Left lobe of liver (tissue), 2 donors: ENCODE results near the gene CYP4V2. TPM values are rescaled to one million over a fixed set of nuclear protein-coding genes. Genes with fewer than 3 reads are reported as not detected.
"Not testable (repeated sequence)": the region's sequence is repeated elsewhere in the genome, so short reads cannot be mapped to it uniquely, and the experiment has no call there.

Experiments used
- ATAC-seq: fragments of 200-7000 bp; cut with Tn5 transposase; one replicate; pipeline ENCODE4 v1.9.1; 2020; ENCODE audit warnings: mild to moderate bottlenecking, moderate library complexity
- DNase-seq: peaks from one replicate; pipeline ENCODE4 v3.0.0-alpha.2; 2020; ENCODE audit warnings: low spot score
- total RNA-seq: library from RNA; stranded (reverse); gene quantifications from one replicate; pipeline ENCODE4 v1.2.1, GENCODE V29; 2021
- donor health status: DM: no; HTN: no; CAD: no; lungs with moderate emphysema.
- donor health status: DM: no; HTN: yes; CAD: no.

The CYP4V2 gene
- total RNA-seq, 1 donor from 2014 or later, result 103 TPM

DNA sequence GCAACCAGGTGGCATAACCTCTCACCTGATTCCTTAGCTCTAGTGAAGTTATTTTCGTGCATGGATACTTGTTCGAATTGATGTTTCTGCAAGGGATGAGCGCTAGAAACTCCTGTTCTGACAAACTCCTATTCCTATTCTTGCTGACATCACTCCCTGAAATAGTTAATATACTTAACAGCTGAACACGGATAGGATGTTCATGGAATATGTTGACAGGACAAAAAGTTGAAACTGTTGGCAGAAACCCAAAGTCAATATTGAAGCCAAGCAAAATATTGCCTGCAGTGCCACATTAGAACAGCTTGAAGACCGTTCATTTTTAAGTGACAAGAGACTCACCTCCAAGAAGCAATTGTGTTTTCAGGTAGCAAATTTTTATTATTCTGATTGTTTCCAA, 35.9 kb downstream of the CYP4V2 start, which contains the start of gene KLKB1:
Gene KLKB1, plus strand, starts transcription at position 287 of the 400 bp plus-strand sequence. CDS start 689 bp downstream, outside the sequence.
- DNase-seq (no peak), ATAC-seq (peak; percentile 72)

DNA sequence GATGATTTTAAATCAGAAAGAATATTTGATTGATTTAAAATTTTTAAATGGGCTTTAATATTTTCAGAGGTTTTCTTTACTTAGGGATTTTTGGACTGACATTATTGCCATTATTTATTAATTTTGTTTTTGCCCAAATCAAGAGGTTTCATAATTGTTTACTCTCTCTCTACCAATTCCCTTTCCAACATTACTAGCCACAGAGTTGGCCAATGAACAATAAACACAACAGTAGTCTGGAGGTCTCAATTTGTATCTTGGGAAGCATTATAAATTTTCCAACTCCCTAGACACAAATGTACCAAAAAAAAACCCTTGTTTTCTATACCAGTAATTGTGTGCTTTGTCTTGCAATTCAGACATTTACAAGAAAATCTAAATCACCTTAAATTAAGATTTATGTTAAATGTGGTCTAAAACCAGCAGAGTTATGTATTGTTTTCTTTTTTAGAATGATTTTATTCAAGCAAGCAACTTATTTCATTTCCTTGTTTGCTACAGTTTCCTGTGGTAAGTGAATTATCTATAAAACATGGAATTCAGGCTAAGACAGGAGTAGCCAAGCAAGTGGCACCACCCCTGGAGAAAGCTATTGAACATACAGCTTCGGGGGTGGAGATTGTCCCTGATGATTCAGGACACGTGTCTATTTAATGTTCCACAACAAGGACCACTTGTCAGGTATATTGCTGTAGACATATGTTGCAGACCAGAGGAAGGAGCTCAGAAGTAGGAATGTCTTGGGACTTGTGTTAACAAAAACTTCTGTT, 36.6 kb downstream of the CYP4V2 start:
- DNase-seq (no peak), ATAC-seq (peak; percentile 38)

DNA sequence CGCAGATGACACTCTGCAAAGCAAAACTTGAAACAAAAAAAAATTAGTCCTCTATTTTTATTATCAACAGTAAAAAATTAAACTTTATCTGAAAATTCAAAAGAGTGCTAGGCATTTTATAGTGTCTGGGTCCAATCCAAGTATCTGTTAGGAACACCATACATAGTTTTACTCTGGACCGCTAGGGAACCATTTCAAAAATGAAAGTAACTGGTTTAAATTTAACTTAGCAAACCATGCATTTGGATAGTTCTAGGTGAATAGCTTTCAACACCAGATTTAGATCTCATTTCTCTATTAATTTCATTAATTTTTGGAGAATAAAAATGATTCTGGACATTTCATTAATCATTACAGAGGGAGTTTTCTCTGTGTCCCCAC, 37.1 kb downstream of the CYP4V2 start:
- DNase-seq, result no peak
- peak; percentile 48 for ATAC-seq

DNA sequence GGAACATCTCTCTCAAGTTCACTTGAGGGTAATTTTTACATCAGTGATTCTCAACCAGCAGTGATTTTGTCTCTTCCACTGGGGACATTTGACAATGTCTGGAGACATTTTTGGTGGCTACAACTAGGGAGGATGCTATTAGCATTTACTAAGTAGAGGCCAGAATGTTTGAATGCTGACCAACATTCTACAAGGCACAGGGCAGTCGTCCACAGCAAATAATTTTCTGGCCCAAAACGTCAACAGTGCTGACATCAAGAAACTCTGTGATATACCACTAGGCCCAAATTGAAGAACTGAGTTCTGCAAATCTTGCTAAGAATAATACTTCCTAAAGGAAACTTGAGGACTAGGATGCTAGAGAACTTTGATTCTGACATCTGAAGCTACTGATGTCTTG, 43.0 kb downstream of the CYP4V2 start:
- peak; percentile 80 for ATAC-seq
- no peak for DNase-seq

DNA sequence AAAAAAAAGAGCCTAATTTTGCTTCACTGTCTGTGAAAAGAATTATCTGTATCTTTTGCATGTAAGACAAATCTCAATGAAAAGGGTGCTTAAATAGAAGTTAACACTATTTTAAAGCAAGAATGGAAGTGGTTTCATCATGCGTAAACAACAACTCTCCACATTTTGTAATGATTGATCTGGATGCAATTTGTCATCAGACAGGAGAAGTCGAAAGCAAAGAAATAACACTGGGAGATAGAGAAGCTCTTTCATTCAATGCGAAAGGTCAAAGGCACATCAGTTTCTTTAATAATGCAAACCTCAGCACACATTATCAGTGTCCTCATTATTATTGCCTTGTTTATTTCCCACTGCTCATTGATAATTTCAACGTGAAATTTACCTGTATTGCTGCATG, 44.8 kb downstream of the CYP4V2 start:
- peak; percentile 69 for ATAC-seq
- DNase-seq, result no peak

DNA sequence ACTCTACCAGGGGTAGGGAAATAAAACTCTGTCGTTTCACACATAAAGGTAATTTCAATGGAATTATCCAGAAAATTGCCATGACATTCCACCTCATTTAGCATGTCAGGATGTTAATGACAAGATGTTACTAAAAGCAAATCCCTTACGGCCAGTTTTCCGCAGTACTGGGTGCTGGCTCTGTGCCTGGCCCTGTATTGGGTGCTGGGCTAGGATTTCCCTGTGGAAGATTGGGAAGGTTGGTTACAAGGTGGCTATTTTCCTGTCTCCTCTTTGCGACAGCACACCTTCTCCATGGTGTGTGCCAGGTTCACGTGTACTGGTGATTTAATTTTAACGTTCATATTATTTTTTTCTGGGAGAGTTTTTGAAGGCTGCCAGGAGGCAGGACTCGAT, 49.1 kb downstream of the CYP4V2 start:
- ATAC-seq (peak; percentile 40), DNase-seq (no peak)

DNA sequence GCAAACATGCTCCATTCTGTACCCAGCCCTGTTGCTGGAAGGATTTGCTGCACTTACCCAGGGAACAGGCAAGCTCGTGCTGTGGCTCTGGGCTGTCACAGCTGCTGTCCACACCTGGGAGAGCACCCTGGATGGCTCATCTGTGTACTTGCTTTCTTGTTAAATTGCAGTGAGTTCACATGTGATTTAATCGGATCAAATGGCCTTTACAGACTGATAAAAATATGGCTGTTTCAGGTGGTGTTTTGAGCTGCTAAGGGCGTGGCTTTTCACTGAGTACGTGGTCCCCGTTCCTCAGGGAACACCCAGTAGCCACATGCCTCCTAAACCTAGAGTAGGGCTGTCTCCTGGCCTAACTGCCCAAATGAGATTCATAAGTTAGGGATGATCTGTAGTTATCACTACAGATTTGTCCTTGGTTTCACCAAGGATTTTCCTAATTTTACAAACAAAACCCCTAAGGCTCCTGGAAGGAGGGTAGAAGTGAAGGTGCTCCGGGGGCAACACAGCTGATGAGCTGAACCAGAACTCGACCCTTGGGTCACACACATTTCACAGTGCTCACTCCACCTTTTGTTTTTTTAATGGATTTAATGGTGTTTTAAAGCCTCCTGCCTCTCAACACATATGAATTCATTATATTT, 49.6 kb downstream of the CYP4V2 start:
- ATAC-seq, result peak; percentile 12
- no peak for DNase-seq

DNA sequence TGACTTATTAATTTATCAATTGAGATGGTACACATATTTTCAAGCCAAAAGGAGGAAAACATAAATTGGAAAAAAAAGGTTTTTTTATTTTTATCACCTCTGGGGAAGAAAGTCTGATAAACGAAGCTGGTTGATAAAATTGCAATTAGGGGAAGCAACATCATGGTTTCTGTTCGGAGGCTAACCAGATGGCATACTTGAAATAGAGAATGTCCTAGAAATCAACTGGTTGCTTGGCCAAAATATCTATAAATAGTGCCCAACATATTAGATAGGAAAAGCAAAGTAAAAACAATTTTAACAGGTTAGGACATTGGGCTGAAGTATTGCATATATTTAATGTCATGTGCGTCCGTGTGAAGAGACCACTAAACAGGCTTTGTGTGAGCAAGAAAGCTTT, 50.2 kb downstream of the CYP4V2 start:
- DNase-seq (no peak), ATAC-seq (no peak)

DNA sequence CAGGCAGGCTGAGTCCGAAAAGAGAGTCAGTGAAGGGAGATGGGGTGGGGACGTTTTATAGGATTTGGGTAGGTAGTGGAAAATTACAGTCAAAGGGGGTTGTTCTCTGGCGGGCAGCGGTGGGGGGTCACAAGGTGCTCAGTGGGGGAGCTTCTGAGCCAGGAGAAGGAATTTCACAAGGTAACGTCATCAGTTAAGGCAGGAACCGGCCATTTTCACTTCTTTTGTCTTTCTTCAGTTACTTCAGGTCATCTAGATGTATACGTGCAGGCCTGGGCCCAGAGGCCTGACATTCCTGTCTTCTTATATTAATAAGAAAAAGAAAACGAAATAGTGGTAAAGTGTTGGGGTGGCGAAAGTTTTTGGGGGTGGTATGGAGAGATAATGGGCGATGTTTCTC, 50.7 kb downstream of the CYP4V2 start:
- DNase-seq, result not testable (repeated sequence)

DNA sequence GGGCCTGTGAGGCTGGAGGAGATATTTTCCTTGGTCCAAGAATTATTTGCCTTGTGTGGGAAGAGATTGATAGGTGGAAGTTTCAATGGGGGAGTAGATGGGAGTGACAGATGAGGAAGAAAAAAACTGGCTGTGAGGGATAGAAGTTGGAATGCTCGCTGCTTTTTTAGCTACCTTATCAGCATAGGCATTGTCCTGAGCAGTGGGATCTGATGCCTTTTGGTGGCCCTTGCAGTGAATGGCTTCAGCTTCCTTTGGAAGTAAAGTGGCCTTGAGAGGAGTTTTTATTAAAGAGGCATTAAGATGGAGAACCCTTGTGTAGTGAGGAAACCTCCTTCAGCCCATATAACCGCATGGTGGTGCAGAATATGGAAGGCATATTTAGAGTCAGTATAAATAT, 52.0 kb downstream of the CYP4V2 start:
- no peak for DNase-seq
- ATAC-seq, result no peak

More for the DNA sequence above, 50.7 kb downstream of the CYP4V2 start:
- ATAC-seq, result not testable (repeated sequence)

DNA sequence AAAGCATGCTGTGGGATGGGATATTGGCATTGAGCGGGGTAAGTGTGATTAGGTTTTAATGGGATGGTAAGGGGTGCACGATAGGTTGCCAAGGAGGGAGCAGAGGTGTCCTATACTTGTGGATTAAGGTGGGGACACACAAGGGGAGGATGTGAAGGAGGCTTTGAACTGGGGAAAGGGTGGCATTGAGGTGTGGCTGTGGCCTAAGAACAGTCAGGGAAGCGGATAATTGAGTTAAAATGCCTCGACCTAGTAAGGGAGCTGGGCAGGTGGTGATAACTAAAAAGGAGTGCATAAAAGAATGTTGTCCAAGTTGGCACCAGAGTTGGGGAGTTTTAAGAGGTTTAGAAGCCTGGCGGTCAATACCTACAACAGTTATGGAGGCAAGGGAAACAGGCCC, 53.5 kb downstream of the CYP4V2 start:
- DNase-seq, result no peak
- no peak for ATAC-seq

DNA sequence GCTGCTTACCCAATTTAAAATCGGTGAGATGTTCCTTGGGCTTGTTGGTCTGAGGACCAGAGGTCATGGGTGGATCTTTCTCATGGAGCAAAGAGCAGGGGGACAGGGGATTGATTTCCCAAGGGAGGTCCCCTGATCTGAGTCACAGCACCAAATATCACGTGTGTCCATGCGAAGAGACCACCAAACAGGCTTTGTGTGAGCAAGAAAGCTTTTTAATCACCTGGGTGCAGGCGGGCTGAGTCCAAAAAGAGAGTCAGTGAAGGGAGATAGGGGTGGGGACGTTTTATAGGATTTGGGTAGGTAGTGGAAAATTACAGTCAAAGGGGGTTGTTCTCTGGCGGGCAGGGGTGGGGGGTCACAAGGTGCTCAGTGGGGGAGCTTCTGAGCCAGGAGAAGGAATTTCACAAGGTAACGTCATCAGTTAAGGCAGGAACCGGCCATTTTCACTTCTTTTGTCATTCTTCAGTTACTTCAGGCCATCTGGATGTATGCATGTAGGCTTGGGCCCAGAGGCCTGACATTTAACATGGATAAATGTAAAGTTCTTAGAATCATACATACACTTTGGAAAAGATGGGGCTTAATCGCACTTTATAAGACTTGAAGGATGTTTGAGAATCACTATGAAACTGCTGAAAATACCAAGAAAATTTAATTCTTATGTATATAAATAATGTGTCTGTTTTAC, 55.8 kb downstream of the CYP4V2 start:
- ATAC-seq, result not testable (repeated sequence)

DNA sequence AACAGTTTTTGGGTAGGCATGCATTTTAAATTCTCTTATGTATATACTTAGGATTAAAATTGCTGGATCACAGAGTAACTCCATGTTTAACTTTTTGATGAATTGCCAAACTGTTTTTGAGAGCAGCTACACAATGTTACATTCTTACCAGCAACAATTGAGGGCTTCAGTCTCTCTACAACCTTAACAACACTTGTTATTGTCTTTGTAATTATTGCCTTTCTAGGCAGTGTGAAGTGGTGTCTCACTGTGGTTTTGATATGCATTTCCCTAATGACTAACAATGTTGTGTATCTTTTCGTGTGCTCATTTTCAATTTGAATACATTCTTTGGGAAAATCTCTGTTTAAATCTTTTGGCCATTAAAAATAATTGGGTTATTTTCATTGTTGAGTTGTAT, 57.3 kb downstream of the CYP4V2 start:
- ATAC-seq, result no peak
- DNase-seq, result no peak

More for the DNA sequence above, 55.8 kb downstream of the CYP4V2 start:
- DNase-seq, result not testable (repeated sequence)

DNA sequence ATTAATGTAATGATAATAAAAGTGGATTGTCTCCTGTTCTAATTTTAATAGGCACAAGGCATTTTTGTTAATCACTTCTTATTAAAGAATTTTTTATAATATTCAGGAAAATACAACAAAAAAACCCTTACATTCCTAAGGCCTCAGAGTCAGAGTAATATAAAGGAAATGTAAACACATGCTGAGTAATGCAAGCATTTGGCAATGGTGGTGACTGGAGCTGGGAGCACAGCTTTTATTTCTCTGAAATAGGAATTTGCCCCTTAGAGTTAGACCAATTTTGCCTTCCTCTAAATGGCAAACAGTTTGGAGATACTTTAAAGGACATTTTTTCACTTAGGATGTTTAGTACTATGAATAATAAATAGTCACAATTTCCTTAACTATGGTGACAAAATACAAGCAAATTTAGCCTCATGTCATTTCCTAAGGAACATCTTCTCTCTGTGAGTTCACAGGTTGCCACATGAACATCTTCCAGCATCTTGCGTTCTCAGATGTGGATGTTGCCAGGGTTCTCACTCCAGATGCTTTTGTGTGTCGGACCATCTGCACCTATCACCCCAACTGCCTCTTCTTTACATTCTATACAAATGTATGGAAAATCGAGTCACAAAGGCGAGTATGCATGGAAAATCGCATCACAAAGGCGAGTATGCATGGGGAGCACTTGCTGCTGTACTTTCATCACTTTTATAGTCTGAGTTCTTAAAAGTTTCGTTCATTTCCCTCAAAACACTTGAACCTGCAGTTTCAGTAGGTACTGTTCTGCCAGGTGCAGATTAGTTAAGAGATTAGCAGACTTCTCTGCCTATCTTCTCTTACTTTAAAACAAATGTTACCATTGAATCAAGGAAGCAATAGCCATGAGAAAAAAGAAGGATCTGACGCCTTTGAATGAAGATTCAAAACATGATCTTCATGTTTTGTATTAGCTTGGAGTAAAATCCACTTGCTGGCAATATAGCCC, 58.7 kb downstream of the CYP4V2 start:
- no peak for DNase-seq

DNA sequence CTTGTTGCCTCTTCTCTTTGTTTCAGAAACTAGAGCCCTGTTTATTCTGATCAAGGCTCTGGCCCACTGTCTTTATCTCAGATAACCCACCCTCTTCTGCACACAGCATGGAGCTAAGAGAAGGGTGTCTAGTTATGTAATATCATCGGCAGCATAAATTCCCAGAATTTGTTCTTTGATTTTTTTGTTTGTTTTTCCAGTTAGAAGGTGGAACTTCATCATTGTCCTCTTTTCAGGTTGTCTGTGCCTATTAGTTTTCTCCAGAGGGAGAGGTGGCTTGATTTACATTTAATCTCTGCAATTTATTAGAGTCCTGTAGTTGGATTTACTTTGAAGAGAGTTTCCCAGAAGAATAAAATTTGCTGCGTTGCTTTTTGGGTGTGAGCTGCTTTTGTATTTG, 59.4 kb downstream of the CYP4V2 start:
- DNase-seq, result no peak
- ATAC-seq, result peak; percentile 61

More for the DNA sequence above, 58.7 kb downstream of the CYP4V2 start:
- ATAC-seq, result peak; percentile 18

DNA sequence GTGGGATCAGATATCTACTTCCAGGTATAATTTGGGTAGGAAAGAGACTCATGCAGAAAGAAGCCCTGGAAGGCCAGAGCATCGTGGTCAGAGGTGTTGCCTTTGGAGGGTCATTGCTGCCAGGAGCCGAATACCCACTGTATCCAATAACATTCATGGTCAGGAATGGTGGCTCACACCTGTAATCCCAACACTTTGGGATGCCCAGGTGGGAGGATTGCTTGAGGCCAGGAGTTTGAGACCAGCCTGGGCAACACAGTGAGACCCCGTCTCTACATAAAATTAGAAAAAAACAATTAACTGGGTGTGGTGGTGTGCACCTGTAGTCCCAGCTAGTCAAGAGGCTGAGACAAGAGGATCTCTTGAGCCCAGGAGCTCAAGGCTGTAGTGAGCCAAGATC, 63.8 kb downstream of the CYP4V2 start:
- ATAC-seq (no peak), DNase-seq (no peak)

DNA sequence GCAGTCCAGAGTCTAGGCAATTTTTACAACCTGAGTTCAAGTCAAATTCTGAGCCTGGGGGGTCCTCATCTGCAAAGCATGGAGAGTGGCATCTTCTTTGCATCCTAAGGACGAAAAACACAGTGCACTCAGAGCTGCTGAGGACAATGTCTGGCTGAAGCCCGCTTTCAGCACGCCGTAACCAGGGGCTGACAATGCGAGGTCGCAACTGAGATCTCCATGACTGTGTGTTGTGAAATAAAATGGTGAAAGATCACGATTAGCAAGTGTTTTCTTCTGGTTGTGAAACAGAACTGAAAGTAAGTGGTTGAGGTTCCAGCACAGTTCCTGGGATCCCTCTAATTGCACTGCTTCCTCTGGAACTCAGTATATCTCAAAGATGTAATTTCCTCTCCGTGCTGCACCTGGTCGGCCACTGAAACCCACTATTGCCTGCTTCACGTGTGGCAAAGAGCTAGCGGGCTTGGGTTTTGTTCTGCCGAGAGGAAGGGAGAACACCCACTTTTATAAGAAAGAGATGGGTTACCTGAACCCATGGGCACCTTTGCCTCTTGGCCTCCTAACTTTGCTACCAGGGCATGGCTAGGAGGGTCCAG, 66.9 kb downstream of the CYP4V2 start:
- peak; percentile 24 for ATAC-seq

DNA sequence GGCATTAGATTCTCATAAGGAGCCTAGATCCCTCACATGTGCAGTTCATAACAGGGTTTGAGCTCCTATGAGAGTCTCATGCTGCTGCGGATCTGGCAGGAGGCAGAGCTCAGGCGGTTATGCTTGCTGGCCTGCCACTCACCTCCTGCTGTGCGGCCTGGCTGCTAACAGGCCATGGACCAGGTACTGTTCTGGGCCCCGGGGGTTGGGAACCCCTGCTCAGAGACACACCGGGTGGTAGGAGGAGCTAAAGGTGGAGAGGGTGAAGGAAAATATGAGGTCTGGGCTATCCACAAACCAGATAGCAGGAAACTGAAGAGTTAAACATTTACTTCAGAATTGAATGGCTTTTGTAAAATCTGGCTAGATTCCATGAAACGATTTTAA, 68.7 kb downstream of the CYP4V2 start:
- DNase-seq (peak; percentile 81), ATAC-seq (peak; percentile 66)

More for the DNA sequence above, 66.9 kb downstream of the CYP4V2 start:
- no peak for DNase-seq
